ENCODE results near the gene DDN.

Gene DDN

GRCh38 chr12:48981757-48982157, 17.4 kb downstream of the DDN start:
- no peak for DNase-seq (ENCODE audit: low read depth in 2 of 2)

GRCh38 chr12:48980953-48981756, 18.0 kb downstream of the DDN start:
- no peak for DNase-seq (ENCODE audit: low read depth in 2 of 2)

DNA sequence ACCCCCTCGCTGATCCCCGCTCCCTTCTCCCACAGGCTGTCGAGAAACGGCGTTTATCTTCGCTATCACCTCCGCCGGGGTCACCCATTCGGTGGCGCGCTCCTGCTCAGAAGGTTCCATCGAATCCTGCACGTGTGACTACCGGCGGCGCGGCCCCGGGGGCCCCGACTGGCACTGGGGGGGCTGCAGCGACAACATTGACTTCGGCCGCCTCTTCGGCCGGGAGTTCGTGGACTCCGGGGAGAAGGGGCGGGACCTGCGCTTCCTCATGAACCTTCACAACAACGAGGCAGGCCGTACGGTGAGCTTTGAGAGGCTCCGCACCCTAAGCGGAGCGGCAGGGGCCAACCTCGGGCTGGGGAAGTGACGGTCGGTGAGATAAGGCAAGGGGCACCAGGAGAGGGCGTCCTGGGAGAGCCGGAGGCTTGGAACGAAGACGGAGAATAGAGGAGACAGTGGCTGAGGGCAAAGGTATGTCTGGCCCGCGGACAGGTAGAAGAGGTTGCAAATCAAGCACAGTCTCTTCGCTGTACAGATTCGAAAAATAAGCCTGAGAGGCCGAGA, 18.7 kb downstream of the DDN start:
- no peak for DNase-seq (ENCODE audit: low read depth in 2 of 2)

GRCh38 chr12:48979602-48980388, 19.4 kb downstream of the DDN start:
- no peak for DNase-seq (ENCODE audit: low read depth in 2 of 2)

DNA sequence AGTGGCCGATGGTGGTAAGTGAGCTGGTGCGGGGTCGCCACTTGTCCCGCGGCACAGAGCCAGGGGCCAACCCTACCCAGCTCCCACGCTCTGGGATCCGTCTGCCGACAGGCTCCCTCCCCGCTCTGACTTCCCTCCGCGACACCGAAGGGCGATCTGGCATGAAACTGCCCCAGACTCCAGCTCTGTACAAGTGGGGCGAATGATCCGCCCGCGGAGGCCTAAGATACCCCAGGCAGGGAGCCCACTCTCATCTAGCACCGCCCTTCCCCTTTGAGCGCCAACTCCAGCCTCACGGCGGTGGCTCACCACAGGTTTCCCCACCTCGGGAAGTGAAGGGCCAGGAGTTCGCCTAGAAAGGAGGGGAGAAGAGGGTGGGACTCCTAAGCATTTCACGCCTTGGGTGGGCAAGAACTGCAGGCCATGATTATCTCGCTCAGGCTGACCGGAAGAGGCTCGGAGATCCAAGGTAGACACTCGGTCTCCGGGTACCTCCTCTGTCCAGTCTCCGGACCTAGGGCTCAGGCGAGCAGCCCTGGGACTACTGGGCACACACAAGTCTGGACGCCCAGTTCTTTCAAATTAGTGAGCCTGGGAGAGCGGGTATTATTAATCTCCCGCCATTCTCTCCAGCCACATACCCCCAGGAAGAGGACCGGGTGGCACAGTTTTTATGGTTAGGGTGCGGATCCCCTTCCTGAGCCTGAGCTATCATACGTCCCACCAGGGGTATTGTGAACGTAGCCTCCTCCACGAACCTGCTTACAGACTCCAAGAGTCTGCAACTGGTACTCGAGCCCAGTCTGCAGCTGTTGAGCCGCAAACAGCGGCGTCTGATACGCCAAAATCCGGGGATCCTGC, 20.2 kb downstream of the DDN start:
- no peak for DNase-seq (ENCODE audit: low read depth in 2 of 2)

DNA sequence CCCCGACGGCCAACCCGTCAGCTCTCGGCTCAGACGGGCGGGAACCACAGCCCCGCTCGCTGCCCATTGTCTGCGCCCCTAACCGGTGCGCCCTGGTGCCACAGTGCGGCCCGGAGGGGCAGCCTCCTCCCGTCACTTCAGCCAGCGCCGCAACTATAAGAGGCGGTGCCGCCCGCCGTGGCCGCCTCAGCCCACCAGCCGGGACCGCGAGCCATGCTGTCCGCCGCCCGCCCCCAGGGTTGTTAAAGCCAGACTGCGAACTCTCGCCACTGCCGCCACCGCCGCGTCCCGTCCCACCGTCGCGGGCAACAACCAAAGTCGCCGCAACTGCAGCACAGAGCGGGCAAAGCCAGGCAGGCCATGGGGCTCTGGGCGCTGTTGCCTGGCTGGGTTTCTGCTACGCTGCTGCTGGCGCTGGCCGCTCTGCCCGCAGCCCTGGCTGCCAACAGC, 20.9 kb downstream of the DDN start, which contains the start of gene WNT1:
TSS of gene WNT1 (plus strand) at position 32 of the 450 bp plus-strand sequence. CDS start at position 361, 329 bp downstream.
- no peak for DNase-seq (ENCODE audit: low read depth in 2 of 2)

- DNase-seq (ENCODE audit: low read depth in 2 of 2) = peak; percentile 54 to 74
Measured at GRCh38 chr12:48977290-48978281, 21.6 kb downstream of the DDN start.

GRCh38 chr12:48973941-48974673, 25.1 kb downstream of the DDN start:
- no peak for DNase-seq (ENCODE audit: low read depth in 2 of 2)

- no peak for DNase-seq (ENCODE audit: low read depth in 2 of 2)
Measured at GRCh38 chr12:48973531-48973930, 25.6 kb downstream of the DDN start.

- DNase-seq (ENCODE audit: low read depth in 2 of 2) = no peak
Measured at GRCh38 chr12:48972952-48973483, 26.2 kb downstream of the DDN start.

GRCh38 chr12:48972213-48972951, 26.8 kb downstream of the DDN start:
- no peak for DNase-seq (ENCODE audit: low read depth in 2 of 2)

DNA sequence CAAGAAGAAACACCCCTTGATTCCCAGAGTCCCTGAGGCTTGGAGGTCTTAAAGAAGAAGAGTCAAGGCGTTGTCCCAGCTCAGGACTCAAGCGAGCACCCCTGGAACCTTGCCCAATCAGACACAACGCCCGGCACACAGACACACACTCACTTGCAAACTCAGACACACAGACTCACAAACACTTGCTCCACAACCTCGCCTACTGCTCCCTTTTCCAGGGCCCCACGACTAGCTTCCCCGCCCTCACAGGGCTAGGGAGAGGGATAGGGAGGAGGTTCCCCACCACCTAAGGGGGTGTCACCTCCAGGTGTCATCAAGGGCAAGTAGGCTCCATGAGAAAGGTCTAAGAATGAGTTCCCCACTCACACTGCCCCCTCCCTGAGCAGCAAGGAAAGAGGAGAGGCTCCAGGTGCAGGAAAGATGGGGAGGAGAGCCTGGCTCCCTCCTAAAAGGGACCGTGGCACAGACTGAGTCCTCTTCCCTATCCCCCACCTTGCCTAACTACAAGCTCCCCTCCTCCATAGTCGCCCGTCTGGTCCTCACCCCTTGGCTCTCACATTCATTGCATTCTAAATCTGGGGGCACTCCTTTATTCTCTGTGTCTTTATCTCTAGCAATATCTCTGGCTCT, 28.4 kb downstream of the DDN start:
- no peak for DNase-seq (ENCODE audit: low read depth in 2 of 2)

- peak in 1 of 2 donors; percentile 16 for DNase-seq (ENCODE audit: low read depth in 2 of 2)
Measured at GRCh38 chr12:48969833-48970701, 29.1 kb downstream of the DDN start.

DNA sequence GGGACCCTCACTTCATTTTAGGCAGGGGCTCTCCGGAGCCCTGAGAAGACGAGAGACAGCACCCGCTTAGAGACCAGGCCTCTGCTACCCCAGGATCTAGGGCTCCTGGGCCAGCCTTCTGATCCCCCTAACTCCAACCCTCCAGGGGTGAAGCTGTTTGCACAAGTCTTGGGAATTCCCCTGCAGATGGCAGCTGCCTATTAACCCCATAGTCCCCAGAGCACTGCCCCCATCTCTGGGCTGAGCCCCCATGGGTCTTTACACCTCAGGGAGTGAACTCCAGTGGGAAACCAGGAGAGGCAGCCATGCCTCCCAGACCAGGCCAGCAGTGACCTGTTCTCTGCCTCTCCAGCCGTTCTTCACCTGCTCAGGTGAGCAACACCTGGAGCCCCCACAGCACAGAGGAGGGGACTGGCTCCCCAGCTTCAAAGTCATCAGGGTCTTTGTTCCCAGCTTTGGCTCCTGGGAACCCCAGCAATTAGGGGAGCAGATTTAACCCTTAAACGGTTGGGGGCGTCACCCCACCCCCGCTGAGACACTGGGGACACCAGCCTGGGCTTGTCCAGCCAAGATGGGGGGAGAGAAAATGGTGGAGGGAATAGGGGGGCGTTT, 29.9 kb downstream of the DDN start:
- no peak for DNase-seq (ENCODE audit: low read depth in 2 of 2)

DNA sequence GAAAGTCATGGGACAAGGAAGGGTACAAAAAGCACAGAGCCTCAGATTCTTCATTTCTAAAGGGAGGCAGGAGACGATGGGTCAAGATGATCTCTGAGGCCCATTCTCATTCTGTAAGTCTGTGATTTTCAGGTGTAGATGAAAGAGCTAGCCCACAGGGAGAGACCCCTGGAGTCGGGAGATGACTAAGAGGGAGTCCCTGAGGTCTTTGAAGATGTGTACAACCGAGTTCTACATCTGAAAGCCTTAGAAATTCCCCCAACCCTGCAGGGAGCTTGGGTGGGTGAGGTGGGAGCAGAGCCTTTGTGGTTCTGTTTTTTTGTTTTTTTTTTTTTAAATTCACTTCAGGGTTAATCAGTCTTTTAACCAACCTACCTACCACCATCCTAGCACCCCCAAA, 30.7 kb downstream of the DDN start:
- DNase-seq (ENCODE audit: low read depth in 2 of 2) = no peak

DNA sequence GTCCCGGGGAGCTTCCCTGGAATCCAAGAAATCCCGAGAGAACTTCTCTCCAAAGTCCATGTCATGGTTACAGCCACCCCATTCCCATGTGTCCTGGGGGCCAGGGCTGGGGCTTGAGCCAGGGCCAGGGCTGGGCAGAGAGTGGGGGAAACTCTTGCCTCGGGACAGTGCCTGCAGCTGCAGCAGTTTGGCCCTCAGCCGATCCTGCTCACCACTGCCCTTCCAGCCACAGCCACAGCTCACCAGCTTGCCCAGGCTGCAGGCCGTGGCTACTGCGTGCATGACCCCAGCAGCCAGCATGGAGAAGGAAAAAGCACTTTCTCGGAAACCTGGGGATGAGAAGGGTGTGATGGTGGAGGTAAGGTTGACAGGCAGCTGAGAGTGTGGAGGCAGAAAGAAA, 31.2 kb downstream of the DDN start:
- DNase-seq (ENCODE audit: low read depth in 2 of 2) = no peak

All from stimulated activated CD8-positive, alpha-beta memory T cell treated with anti-CD3 and anti-CD28 coated beads, Interleukin-2, amount 100 ng/mL, for 1 hour (primary cell).